Kidney epithelial cell (primary cell): Measurements from ENCODE around the gene MTUS2. TPM values are rescaled to one million over a fixed set of nuclear protein-coding genes. Genes with fewer than 3 reads are reported as not detected.

Experiments
- DNase-seq: peaks from one replicate; pipeline ENCODE4 v3.0.0-alpha.2; 2010; ENCODE audit warnings: low read depth
- H3K27me3 ChIP-seq: 2 replicates; pipeline ENCODE4 v1.6.0; 2011; ENCODE audit warnings: low read length; ENCODE audit not compliant: control insufficient read depth, insufficient read depth
- H3K36me3 ChIP-seq: 2 replicates; pipeline ENCODE4 v1.5.1; 2011; ENCODE audit warnings: low read length; ENCODE audit not compliant: control insufficient read depth, insufficient read depth
- H3K4me3 ChIP-seq: 2 replicates; pipeline ENCODE4 v1.5.1; 2011; ENCODE audit warnings: low read depth, mild to moderate bottlenecking, control low read depth, low read length
- CTCF ChIP-seq: IDR thresholded peaks from 2 replicates; pipeline ENCODE4 v1.5.1; 2011; ENCODE audit warnings: mild to moderate bottlenecking, moderate library complexity, low read length, control low read depth, inconsistent platforms; ENCODE audit not compliant: insufficient read depth, poor library complexity, severe bottlenecking
- total RNA-seq: library from RNA; depleted of rRNA; stranded (reverse); fragments of >200 nt; gene quantifications from 2 replicates; pipeline ENCODE4 v1.2.3, GENCODE V29; 2015

The MTUS2 gene
- total RNA-seq, 1 donor from 2014 or later = 0.25 TPM

- DNase-seq = no peak
- Histone ChIP-seq H3K36me3 (no peaks in the 10 kb centered on the region), H3K4me3 (no peak overlapping the region), H3K27me3 (no peaks in the 10 kb centered on the region)
- TF ChIP-seq CTCF = no peak
These were observed 201.6 kb downstream of the MTUS2 start for GRCh38 chr13:29021717-29022116.

GRCh38 chr13:29022410-29022809 is 202.3 kb downstream of the MTUS2 start:
- Histone ChIP-seq H3K27me3 (no peaks in the 10 kb centered on the region), H3K36me3 (no peaks in the 10 kb centered on the region), H3K4me3 (no peak overlapping the region)
- no peak for DNase-seq
- TF ChIP-seq CTCF = no peak

- TF ChIP-seq CTCF = no peak
- no peak overlapping the region for H3K4me3 ChIP-seq
- no peak for DNase-seq
- H3K27me3 ChIP-seq = no peaks in the 10 kb centered on the region
- no peaks in the 10 kb centered on the region for H3K36me3 ChIP-seq
These were observed 202.8 kb downstream of the MTUS2 start for GRCh38 chr13:29022968-29023367.

- no peak for DNase-seq
- Histone ChIP-seq H3K27me3 (no peaks in the 10 kb centered on the region), H3K4me3 (no peak overlapping the region), H3K36me3 (no peaks in the 10 kb centered on the region)
- TF ChIP-seq CTCF = no peak
These were observed 204.6 kb downstream of the MTUS2 start for GRCh38 chr13:29024783-29025182.

- no peaks in the 10 kb centered on the region for H3K36me3 ChIP-seq
- TF ChIP-seq CTCF = no peak
- no peak for DNase-seq
- no peaks in the 10 kb centered on the region for H3K27me3 ChIP-seq
- H3K4me3 ChIP-seq = no peak overlapping the region
These were observed 208.7 kb downstream of the MTUS2 start for GRCh38 chr13:29028868-29029267.

GRCh38 chr13:29038700-29039099 is 218.6 kb downstream of the MTUS2 start:
- no peak overlapping the region for H3K4me3 ChIP-seq
- no peak for TF ChIP-seq CTCF
- DNase-seq = no peak
- H3K27me3 ChIP-seq = no peaks in the 10 kb centered on the region
- H3K36me3 ChIP-seq = no peaks in the 10 kb centered on the region
